ENCODE data around the gene ADGRD2.

- TF ChIP-seq REST (IDR thresholded peaks at IDR 0.05; ENCODE audit: insufficient read depth in 1 of 2, low read depth in 2 of 2, low read length in 2 of 2) (no peak), POLR2AphosphoS5 (IDR thresholded peaks at IDR 0.05; ENCODE audit: low read depth, low read length) (no peak), TAF1 (IDR thresholded peaks at IDR 0.05; ENCODE audit: borderline replicate concordance, insufficient read depth, low read length) (no peak)
Observed at GRCh38 chr9:124419832-124420489, 30.3 kb upstream of the ADGRD2 start.

All from PFSK-1 (cell line).